ENCODE measurements around the gene PSMB7. TPM values are rescaled to one million over a fixed set of nuclear protein-coding genes. Genes with fewer than 3 reads are reported as not detected.

The PSMB7 gene
- total and polyA plus RNA-seq, 2 of the 4 experiments (the other 2 are of a cell fraction), result 340 to 430 TPM

DNA sequence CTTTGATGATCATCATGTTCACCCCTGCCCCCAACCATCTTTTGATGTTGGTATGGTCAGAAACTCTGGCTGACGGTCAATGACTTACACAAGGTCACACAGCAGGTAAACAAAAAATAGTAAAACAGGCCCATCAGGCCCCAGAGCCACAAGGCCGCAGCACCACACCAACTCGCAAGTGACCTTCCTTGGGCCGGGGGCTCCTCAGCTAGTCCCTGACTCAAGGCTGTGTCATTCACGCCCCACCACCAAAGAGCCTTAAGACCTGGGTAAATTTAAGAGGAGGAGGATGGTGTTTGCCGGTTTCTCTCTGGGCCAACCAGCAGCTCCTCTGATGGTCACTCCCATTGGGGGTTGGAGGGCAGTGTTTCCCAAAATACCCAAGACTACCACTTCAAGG, 55.8 kb downstream of the PSMB7 start:
- H3K9me1 ChIP-seq (ENCODE audit: insufficient read depth, low read length), result peaks cover 42% of the 10 kb centered on the region
- H2BK15ac ChIP-seq (ENCODE audit: low read depth, low read length), result no peak overlapping the region
- no peak overlapping the region for H2BK20ac ChIP-seq (ENCODE audit: low read depth, low read length)
- no peak overlapping the region for H2BK120ac ChIP-seq (ENCODE audit: low read depth, low read length)
- no peak overlapping the region for H3K4ac ChIP-seq (ENCODE audit: low read depth, low read length)
- dilution Hi-C loops (cut with HindIII; ENCODE audit: low sequenced_read_pairs, unreplicated experiment) (no loop called here), intact Hi-C loops (cut with micrococcal nuclease) (no loop called here), in situ Hi-C loops (cut with MboI; ENCODE audit: low sequenced_read_pairs) (no loop called here)
- H3K9me3 ChIP-seq (ENCODE audit: control insufficient read depth, insufficient read depth, low read length), result no peaks in the 10 kb centered on the region
- H4K91ac ChIP-seq (ENCODE audit: insufficient read depth, low read depth, low read length), result no peak overlapping the region
- CTCF ChIA-PET, result interaction anchor here (0.9 kb wide), 1 partner anchor 28 kb away, joined by 3 read pairs; no protein-coding TSS in a partner anchor
- H3K18ac ChIP-seq (ENCODE audit: low read depth, low read length), result no peak overlapping the region
- no peak overlapping the region for H3K4me3 ChIP-seq (ENCODE audit: insufficient read depth, low read depth, low read length)
- no peak overlapping the region for H2AK9ac ChIP-seq (replicated peaks; ENCODE audit: low read depth, low read length, poor library complexity)
- H3K4me1 ChIP-seq (ENCODE audit: control insufficient read depth, insufficient read depth, low read length), result peaks cover 9% of the 10 kb centered on the region
- H3K4me2 ChIP-seq (ENCODE audit: low read depth, low read length), result no peak overlapping the region
- H4K8ac ChIP-seq (ENCODE audit: low read depth in 2 of 2, low read length in 2 of 2), result no peak overlapping the region
- no peak overlapping the region for H3K9ac ChIP-seq (ENCODE audit: low read depth, low read length)
- peaks cover 88% of the 10 kb centered on the region for H4K20me1 ChIP-seq (ENCODE audit: insufficient read depth, low read length)
- no TSS peak for BruUV-seq (replicated peaks)
- H3K36me3 ChIP-seq (ENCODE audit: control insufficient read depth, insufficient read depth, low read length), result peaks cover 40% of the 10 kb centered on the region
- H3K56ac ChIP-seq (ENCODE audit: extremely low read depth, insufficient read depth, low read length), result no peak overlapping the region
- H3K27me3 ChIP-seq (ENCODE audit: control insufficient read depth, insufficient read depth, low read length), result no peaks in the 10 kb centered on the region
- ATAC-seq (ENCODE audit: low read depth) (no peak), DNase-seq (no peak)
- no peak overlapping the region for H2BK5ac ChIP-seq (ENCODE audit: low read depth, low read length, poor library complexity, severe bottlenecking)
- POLR2A ChIA-PET (ENCODE audit: unreplicated experiment), result no interaction called here
- no peak overlapping the region for H2AK5ac ChIP-seq (ENCODE audit: low read depth, low read length)
- WGBS, 2 experiments (ENCODE audit: extremely low coverage in 2 of 2, insufficient read length in 1 of 2), result no CpG with 5 or more reads among the region's 6 CpGs
- no peak overlapping the region for H3K27ac ChIP-seq (ENCODE audit: insufficient read depth, low read length)
- no peak overlapping the region for H3K14ac ChIP-seq (replicated peaks; ENCODE audit: low read depth, low read length)
- TF ChIP-seq, protein P1, sequence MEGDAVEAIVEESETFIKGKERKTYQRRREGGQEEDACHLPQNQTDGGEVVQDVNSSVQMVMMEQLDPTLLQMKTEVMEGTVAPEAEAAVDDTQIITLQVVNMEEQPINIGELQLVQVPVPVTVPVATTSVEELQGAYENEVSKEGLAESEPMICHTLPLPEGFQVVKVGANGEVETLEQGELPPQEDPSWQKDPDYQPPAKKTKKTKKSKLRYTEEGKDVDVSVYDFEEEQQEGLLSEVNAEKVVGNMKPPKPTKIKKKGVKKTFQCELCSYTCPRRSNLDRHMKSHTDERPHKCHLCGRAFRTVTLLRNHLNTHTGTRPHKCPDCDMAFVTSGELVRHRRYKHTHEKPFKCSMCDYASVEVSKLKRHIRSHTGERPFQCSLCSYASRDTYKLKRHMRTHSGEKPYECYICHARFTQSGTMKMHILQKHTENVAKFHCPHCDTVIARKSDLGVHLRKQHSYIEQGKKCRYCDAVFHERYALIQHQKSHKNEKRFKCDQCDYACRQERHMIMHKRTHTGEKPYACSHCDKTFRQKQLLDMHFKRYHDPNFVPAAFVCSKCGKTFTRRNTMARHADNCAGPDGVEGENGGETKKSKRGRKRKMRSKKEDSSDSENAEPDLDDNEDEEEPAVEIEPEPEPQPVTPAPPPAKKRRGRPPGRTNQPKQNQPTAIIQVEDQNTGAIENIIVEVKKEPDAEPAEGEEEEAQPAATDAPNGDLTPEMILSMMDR (conservative IDR thresholded peaks at IDR 0.05; ENCODE audit: low read depth, low read length), result no peak
- TF ChIP-seq, protein P2, sequence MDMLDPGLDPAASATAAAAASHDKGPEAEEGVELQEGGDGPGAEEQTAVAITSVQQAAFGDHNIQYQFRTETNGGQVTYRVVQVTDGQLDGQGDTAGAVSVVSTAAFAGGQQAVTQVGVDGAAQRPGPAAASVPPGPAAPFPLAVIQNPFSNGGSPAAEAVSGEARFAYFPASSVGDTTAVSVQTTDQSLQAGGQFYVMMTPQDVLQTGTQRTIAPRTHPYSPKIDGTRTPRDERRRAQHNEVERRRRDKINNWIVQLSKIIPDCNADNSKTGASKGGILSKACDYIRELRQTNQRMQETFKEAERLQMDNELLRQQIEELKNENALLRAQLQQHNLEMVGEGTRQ (IDR thresholded peaks at IDR 0.05; ENCODE audit: low read depth, low read length), result no peak
- TF ChIP-seq RFX5 (IDR thresholded peaks at IDR 0.05; ENCODE audit: low read depth, low read length) (no peak), RCOR1 (IDR thresholded peaks at IDR 0.05; ENCODE audit: insufficient replicate concordance, low read length) (no peak), MAFK (IDR thresholded peaks at IDR 0.05; ENCODE audit: low read depth, low read length) (no peak), NFE2L2 (IDR thresholded peaks at IDR 0.05; ENCODE audit: low read depth, low read length) (no peak)
- no peak overlapping the region for H2AFZ ChIP-seq (replicated peaks; ENCODE audit: low read length, poor library complexity)
- no peak overlapping the region for H3K23ac ChIP-seq (ENCODE audit: low read depth, low read length)
- no peak overlapping the region for H4K5ac ChIP-seq (ENCODE audit: low read depth, low read length)
- peaks cover 26 to 95% of the 10 kb centered on the region in 2 experiments for H3K79me1 ChIP-seq (ENCODE audit: low read depth in 1 of 2, low read length in 2 of 2)
